Testis (tissue), 2 donors: ENCODE results near the gene SERPINB8.

Experiments used
- POLR2A ChIP-seq: fragments of 450-650 bp; IDR thresholded peaks from one replicate; pipeline ENCODE4 v1.6.1; 2017; ENCODE audit warnings: antibody characterized with exemption, mild to moderate bottlenecking, moderate library complexity
- TF ChIP-seq, protein P1 (sequence below), 3 experiments: fragments of 450-650 bp in 2 of 3; fragments of 200-600 bp in 1 of 3; sonication (generic) in 1 of 3; IDR thresholded peaks; one replicate each; pipeline ENCODE4 v1.5.1; 2016 to 2019; ENCODE audit warnings: antibody characterized with exemption in 3 of 3, mild to moderate bottlenecking in 2 of 3, moderate library complexity in 1 of 3

DNA sequence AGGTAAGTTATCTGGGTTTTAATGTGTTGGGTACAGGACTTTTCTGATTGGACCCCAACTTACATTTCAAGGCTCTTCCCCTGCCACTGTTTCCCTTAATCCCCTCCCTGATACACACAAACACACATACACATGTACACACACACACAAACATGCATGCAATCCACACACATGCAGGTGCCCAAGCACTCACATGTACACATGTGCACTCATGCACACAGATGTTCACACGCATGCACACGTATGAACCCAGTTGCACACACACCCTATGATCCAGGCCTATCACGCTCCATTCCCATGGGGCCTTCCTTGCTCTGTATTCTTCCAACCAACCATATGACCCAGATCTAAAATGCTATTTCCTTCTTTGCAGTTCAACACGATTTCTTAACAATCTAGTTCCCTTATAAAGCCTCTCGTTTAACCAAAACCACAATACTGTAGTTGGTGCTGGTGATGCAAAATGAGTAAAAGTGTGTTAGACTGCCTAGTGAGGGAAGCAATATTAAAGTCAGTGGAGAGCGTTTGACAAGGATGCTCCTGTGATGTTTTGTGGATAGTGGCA is 11.1 kb downstream of the SERPINB8 start:
- TF ChIP-seq, protein P1, sequence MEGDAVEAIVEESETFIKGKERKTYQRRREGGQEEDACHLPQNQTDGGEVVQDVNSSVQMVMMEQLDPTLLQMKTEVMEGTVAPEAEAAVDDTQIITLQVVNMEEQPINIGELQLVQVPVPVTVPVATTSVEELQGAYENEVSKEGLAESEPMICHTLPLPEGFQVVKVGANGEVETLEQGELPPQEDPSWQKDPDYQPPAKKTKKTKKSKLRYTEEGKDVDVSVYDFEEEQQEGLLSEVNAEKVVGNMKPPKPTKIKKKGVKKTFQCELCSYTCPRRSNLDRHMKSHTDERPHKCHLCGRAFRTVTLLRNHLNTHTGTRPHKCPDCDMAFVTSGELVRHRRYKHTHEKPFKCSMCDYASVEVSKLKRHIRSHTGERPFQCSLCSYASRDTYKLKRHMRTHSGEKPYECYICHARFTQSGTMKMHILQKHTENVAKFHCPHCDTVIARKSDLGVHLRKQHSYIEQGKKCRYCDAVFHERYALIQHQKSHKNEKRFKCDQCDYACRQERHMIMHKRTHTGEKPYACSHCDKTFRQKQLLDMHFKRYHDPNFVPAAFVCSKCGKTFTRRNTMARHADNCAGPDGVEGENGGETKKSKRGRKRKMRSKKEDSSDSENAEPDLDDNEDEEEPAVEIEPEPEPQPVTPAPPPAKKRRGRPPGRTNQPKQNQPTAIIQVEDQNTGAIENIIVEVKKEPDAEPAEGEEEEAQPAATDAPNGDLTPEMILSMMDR (IDR thresholded peaks at IDR 0.05) = no peak
- TF ChIP-seq POLR2A = no peak
